Dendritic cell treated with granulocyte-macrophage colony-stimulating factor and Interleukin-4, amounts not matched to agents 40 ng/mL and 50 ng/mL, for 4 days (primary cell): ENCODE results near the gene PHLDB3.

Experiments used
- H3K27ac Mint-ChIP-seq: one replicate; pipeline ENCODE4 v1.8.0; 2022; ENCODE audit warnings: mild to moderate bottlenecking, mixed read lengths
- H3K27me3 Mint-ChIP-seq: one replicate; pipeline ENCODE4 v1.8.0; 2022; ENCODE audit warnings: mild to moderate bottlenecking, mixed read lengths
- H3K36me3 Mint-ChIP-seq: one replicate; pipeline ENCODE4 v1.8.0; 2022; ENCODE audit warnings: low read depth, mixed read lengths
- H3K4me1 Mint-ChIP-seq: one replicate; pipeline ENCODE4 v1.8.0; 2022; ENCODE audit warnings: low read depth, mixed read lengths
- H3K4me3 Mint-ChIP-seq: one replicate; pipeline ENCODE4 v1.8.0; 2022; ENCODE audit warnings: mild to moderate bottlenecking, moderate library complexity, mixed read lengths
- H3K9me3 Mint-ChIP-seq: one replicate; pipeline ENCODE4 v1.8.0; 2022; ENCODE audit warnings: mixed read lengths
- intact Hi-C: fragments of 100-400 bp; cut with micrococcal nuclease; formaldehyde crosslinking; loops from one replicate; pipeline ENCODE4 v1.15.0; 2022

Gene PHLDB3

GRCh38 chr19:43499042-43499441 lies 5.5 kb downstream of the PHLDB3 start:
- Mint-ChIP-seq H3K27ac (peak overlapping the region; percentile 0), H3K4me3 (no peak overlapping the region), H3K36me3 (peaks cover 95% of the 10 kb centered on the region), H3K4me1 (peaks cover 46% of the 10 kb centered on the region), H3K9me3 (no peaks in the 10 kb centered on the region), H3K27me3 (peaks cover 4% of the 10 kb centered on the region)
- intact Hi-C loops = no loop called here

- intact Hi-C loops = no loop called here
- Mint-ChIP-seq H3K4me3 (no peak overlapping the region), H3K4me1 (peaks cover 40% of the 10 kb centered on the region), H3K27ac (peak overlapping the region; percentile 0), H3K9me3 (no peaks in the 10 kb centered on the region), H3K36me3 (peaks cover 91% of the 10 kb centered on the region), H3K27me3 (peaks cover 4% of the 10 kb centered on the region)
Measured at GRCh38 chr19:43498233-43498842, 6.2 kb downstream of the PHLDB3 start.

GRCh38 chr19:43496960-43497359 lies 7.6 kb downstream of the PHLDB3 start:
- intact Hi-C loops = no loop called here
- H3K4me1 Mint-ChIP-seq = peaks cover 27% of the 10 kb centered on the region
- peaks cover 87% of the 10 kb centered on the region for H3K36me3 Mint-ChIP-seq
- no peak overlapping the region for H3K4me3 Mint-ChIP-seq
- no peaks in the 10 kb centered on the region for H3K9me3 Mint-ChIP-seq
- H3K27ac Mint-ChIP-seq = no peak overlapping the region
- no peaks in the 10 kb centered on the region for H3K27me3 Mint-ChIP-seq

- Mint-ChIP-seq H3K4me1 (peaks cover 30% of the 10 kb centered on the region), H3K27ac (no peak overlapping the region), H3K9me3 (no peaks in the 10 kb centered on the region), H3K4me3 (no peak overlapping the region), H3K36me3 (peaks cover 81% of the 10 kb centered on the region), H3K27me3 (no peaks in the 10 kb centered on the region)
- intact Hi-C loops = no loop called here
Measured at GRCh38 chr19:43495082-43495481, 9.5 kb downstream of the PHLDB3 start.

DNA sequence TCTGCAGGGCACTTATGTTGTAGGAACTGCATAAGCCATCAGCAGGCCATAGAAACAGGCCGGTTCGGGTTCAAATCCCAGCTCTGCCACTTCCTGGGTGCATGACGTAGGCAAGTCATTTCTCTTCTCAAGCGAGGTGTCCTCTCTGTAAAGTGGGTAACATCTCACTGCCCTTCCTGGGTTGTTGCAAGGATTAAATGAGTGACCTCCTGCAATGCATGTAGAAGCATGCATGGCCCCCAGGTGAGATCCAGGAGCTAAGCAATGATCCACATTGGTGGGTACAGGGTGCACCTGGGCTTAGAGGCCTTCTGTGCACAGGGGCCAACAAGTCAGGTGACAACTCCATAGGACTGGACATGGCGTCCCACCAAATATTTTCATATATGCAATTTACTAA lies 13.8 kb downstream of the PHLDB3 start:
- H3K27ac Mint-ChIP-seq = no peak overlapping the region
- H3K4me3 Mint-ChIP-seq = no peak overlapping the region
- H3K4me1 Mint-ChIP-seq = peaks cover 58% of the 10 kb centered on the region
- no peaks in the 10 kb centered on the region for H3K27me3 Mint-ChIP-seq
- H3K9me3 Mint-ChIP-seq = no peaks in the 10 kb centered on the region
- peaks cover 52% of the 10 kb centered on the region for H3K36me3 Mint-ChIP-seq
- intact Hi-C loops = no loop called here

GRCh38 chr19:43489979-43490599 lies 14.5 kb downstream of the PHLDB3 start:
- peak overlapping the region; percentile 18 for H3K27ac Mint-ChIP-seq
- H3K4me1 Mint-ChIP-seq = peaks cover 55% of the 10 kb centered on the region
- peaks cover 46% of the 10 kb centered on the region for H3K36me3 Mint-ChIP-seq
- no peaks in the 10 kb centered on the region for H3K9me3 Mint-ChIP-seq
- H3K27me3 Mint-ChIP-seq = no peaks in the 10 kb centered on the region
- intact Hi-C loops = loop anchor here (5.0 kb wide), 1 partner anchor 38 kb away; no protein-coding TSS in a partner anchor
- no peak overlapping the region for H3K4me3 Mint-ChIP-seq

DNA sequence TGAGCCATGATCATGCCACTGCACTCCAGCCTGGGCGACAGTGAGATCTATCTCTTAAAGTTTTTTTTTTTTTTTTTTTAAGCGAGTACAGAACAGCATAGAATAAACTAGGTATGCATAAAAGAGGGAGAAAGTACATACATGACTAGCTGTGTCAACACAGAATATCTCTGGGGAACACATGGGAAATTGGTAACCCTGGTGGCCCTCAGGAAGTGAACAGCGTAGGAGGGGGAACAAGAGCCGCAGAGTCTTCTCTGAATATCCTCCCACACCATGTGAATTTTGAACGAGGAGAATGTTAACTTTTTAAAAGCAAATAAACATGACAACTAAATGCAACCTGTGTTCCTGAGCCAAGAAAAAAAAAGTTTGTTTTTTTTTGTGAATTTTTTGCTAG lies 15.2 kb downstream of the PHLDB3 start:
- Mint-ChIP-seq H3K27me3 (no peaks in the 10 kb centered on the region), H3K4me3 (no peak overlapping the region), H3K27ac (peak overlapping the region; percentile 18), H3K36me3 (peaks cover 38% of the 10 kb centered on the region), H3K4me1 (peaks cover 49% of the 10 kb centered on the region), H3K9me3 (no peaks in the 10 kb centered on the region)
- intact Hi-C loops = loop anchor here (5.0 kb wide), 1 partner anchor 37 kb away; no protein-coding TSS in a partner anchor

DNA sequence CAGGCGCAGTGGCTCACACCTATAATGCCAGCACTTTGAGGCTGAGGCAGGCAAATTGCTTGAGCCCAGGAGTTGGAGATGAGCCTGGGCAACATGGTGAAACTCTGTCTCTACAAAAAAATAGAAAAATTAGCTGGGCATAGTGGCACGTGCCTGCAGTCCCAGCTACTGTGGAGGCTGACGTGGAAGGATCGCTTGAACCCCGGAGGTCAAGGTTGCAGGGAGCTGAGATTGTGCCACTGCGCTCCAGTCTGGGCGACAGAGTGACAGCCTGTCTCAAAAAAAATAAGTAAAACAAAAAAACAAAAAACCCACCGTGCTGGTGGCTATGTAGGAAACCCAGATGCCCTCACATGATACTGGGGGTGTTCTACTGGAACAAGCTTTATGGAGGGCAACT lies 16.4 kb downstream of the PHLDB3 start:
- Mint-ChIP-seq H3K27me3 (no peaks in the 10 kb centered on the region), H3K4me3 (no peak overlapping the region), H3K36me3 (peaks cover 35% of the 10 kb centered on the region), H3K4me1 (peaks cover 48% of the 10 kb centered on the region), H3K27ac (peak overlapping the region; percentile 82), H3K9me3 (no peaks in the 10 kb centered on the region)
- intact Hi-C loops = loop anchor here (5.0 kb wide), 1 partner anchor 36 kb away; no protein-coding TSS in a partner anchor

DNA sequence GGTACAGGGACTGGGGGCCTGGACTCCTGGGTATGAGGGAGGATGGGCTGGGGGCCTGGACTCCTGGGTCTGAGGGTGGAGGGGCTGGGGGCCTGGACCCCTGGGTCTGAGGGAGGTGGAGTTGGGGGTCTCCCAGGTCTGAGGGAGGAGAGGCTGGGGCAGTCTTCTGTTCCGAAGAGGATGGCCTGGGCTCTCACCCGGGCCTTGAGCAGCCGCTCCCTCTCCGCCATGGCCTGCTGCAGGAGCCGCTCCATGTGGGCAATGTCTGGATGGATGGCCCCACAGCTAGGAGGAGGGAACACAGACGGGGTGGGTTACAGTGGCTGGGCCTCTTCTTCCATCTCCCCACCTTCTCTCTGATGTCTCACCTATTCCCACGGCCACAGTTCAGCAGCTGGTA lies 18.1 kb downstream of the PHLDB3 start:
- Mint-ChIP-seq H3K4me3 (peak overlapping the region; percentile 53), H3K9me3 (no peaks in the 10 kb centered on the region), H3K36me3 (peaks cover 44% of the 10 kb centered on the region), H3K4me1 (peaks cover 48% of the 10 kb centered on the region), H3K27ac (peak overlapping the region; percentile 82), H3K27me3 (no peaks in the 10 kb centered on the region)
- intact Hi-C loops = loop anchor here (5.0 kb wide), 1 partner anchor 34 kb away; no protein-coding TSS in a partner anchor

DNA sequence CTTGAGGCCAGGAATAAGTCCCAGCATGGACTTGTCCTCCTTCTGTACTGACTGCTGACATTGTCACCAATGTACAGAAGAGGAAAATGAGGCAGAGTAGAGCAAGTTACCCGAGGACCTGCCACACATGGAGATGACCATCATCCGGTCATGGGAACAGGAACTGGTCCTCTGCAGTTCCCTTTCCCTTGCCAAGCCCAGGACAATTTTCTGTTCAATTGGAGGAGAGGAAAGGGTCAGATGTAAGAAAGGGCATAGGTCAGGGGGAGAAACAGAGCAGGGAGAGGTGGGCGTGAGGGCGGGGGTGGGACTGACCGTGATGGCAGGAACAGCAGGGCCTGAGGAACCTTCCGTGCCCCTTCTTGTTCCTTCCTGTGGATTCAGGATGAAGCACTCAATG lies 18.6 kb downstream of the PHLDB3 start:
- Mint-ChIP-seq H3K9me3 (no peaks in the 10 kb centered on the region), H3K36me3 (peaks cover 49% of the 10 kb centered on the region), H3K27ac (peak overlapping the region; percentile 82), H3K4me3 (peak overlapping the region; percentile 20), H3K27me3 (no peaks in the 10 kb centered on the region), H3K4me1 (peaks cover 48% of the 10 kb centered on the region)
- intact Hi-C loops = loop anchor here (5.0 kb wide), 1 partner anchor 34 kb away; no protein-coding TSS in a partner anchor

- Mint-ChIP-seq H3K27ac (no peak overlapping the region), H3K9me3 (no peaks in the 10 kb centered on the region), H3K4me3 (no peak overlapping the region), H3K27me3 (no peaks in the 10 kb centered on the region), H3K36me3 (peaks cover 55% of the 10 kb centered on the region), H3K4me1 (peaks cover 25% of the 10 kb centered on the region)
- intact Hi-C loops = no loop called here
Measured at GRCh38 chr19:43483281-43483680, 21.3 kb downstream of the PHLDB3 start.

GRCh38 chr19:43482193-43482592 lies 22.4 kb downstream of the PHLDB3 start:
- no peaks in the 10 kb centered on the region for H3K9me3 Mint-ChIP-seq
- no peaks in the 10 kb centered on the region for H3K27me3 Mint-ChIP-seq
- no peak overlapping the region for H3K27ac Mint-ChIP-seq
- H3K4me1 Mint-ChIP-seq = peaks cover 15% of the 10 kb centered on the region
- no peak overlapping the region for H3K4me3 Mint-ChIP-seq
- peaks cover 66% of the 10 kb centered on the region for H3K36me3 Mint-ChIP-seq
- intact Hi-C loops = no loop called here

- Mint-ChIP-seq H3K4me3 (no peak overlapping the region), H3K27me3 (no peaks in the 10 kb centered on the region), H3K4me1 (peaks cover 10% of the 10 kb centered on the region), H3K36me3 (peaks cover 70% of the 10 kb centered on the region), H3K27ac (no peak overlapping the region), H3K9me3 (no peaks in the 10 kb centered on the region)
- intact Hi-C loops = no loop called here
Measured at GRCh38 chr19:43481701-43482100, 22.8 kb downstream of the PHLDB3 start.

DNA sequence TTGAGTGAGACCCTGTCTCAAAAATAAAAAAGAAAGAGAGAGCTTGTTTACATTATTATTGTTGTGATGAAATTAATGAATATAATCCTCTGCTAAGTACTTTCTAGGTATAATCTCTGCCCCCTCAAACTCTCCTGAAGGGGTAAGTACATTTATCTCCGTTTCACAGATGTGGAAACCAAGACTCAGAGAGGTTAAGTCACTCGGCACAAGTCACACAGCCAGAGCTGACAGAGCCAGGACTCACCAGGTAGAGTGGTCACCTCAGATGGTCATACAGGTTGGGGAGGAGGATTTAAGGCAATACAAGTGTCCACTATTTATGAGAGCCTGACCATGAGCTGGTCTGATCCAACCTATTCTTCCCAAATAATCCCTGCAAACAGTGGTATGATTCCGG lies 24.0 kb downstream of the PHLDB3 start:
- no peaks in the 10 kb centered on the region for H3K27me3 Mint-ChIP-seq
- peaks cover 70% of the 10 kb centered on the region for H3K36me3 Mint-ChIP-seq
- intact Hi-C loops = no loop called here
- H3K27ac Mint-ChIP-seq = no peak overlapping the region
- no peaks in the 10 kb centered on the region for H3K9me3 Mint-ChIP-seq
- H3K4me3 Mint-ChIP-seq = no peak overlapping the region
- H3K4me1 Mint-ChIP-seq = peaks cover under 1% of the 10 kb centered on the region
